WTC11 (cell line): Measurements from ENCODE around the gene AVL9. TPM values are rescaled to one million over a fixed set of nuclear protein-coding genes. Genes with fewer than 3 reads are reported as not detected.
A peak's percentile ranks its signal among the peaks of the same experiment; 100 is the strongest.

Experiments
- AR ChIP-seq: fragments of 250-450 bp; sonication (Bioruptor Pico); IDR thresholded peaks from 2 replicates; pipeline ENCODE4 v1.9.0; 2021; ENCODE audit warnings: mild to moderate bottlenecking
- ATF1 ChIP-seq: sonication (generic); formaldehyde crosslinking; IDR thresholded peaks from 2 replicates; pipeline ENCODE4 v1.8.1; 2023; ENCODE audit warnings: mild to moderate bottlenecking, moderate library complexity, missing genetic modification reagents
- CREM ChIP-seq: sonication (generic); formaldehyde crosslinking; IDR thresholded peaks from 2 replicates; pipeline ENCODE4 v1.8.1; 2022; ENCODE audit warnings: mild to moderate bottlenecking, missing genetic modification reagents, moderate library complexity
- ELF4 ChIP-seq: sonication (generic); formaldehyde crosslinking; IDR thresholded peaks from 2 replicates; pipeline ENCODE4 v1.8.1; 2022; ENCODE audit warnings: low read depth, mild to moderate bottlenecking, moderate library complexity, missing genetic modification reagents
- ESRRA ChIP-seq: sonication (generic); formaldehyde crosslinking; IDR thresholded peaks from 2 replicates; pipeline ENCODE4 v1.8.1; 2022; ENCODE audit warnings: mild to moderate bottlenecking, missing genetic modification reagents, borderline replicate concordance
- ETV6 ChIP-seq: sonication (generic); formaldehyde crosslinking; IDR thresholded peaks from 2 replicates; pipeline ENCODE4 v1.8.1; 2022; ENCODE audit warnings: mild to moderate bottlenecking, missing genetic modification reagents
- MYBL2 ChIP-seq: sonication (generic); formaldehyde crosslinking; IDR thresholded peaks from 2 replicates; pipeline ENCODE4 v1.8.1; 2023; ENCODE audit warnings: mild to moderate bottlenecking, moderate library complexity, missing genetic modification reagents
- OVOL2 ChIP-seq: fragments of 250-450 bp; sonication (Bioruptor Pico); IDR thresholded peaks from 2 replicates; pipeline ENCODE4 v1.9.0; 2021; ENCODE audit warnings: mild to moderate bottlenecking, borderline replicate concordance
- PREB ChIP-seq: sonication (generic); formaldehyde crosslinking; IDR thresholded peaks from 2 replicates; pipeline ENCODE4 v1.8.1; 2022; ENCODE audit warnings: mild to moderate bottlenecking, missing genetic modification reagents, moderate library complexity, borderline replicate concordance
- SMAD3 ChIP-seq: sonication (generic); formaldehyde crosslinking; IDR thresholded peaks from 2 replicates; pipeline ENCODE4 v1.8.0; 2022; ENCODE audit warnings: missing genetic modification reagents, mild to moderate bottlenecking, borderline replicate concordance
- TP53 ChIP-seq: sonication (generic); formaldehyde crosslinking; IDR thresholded peaks from 2 replicates; pipeline ENCODE4 v1.8.1; 2023; ENCODE audit warnings: mild to moderate bottlenecking, missing genetic modification reagents
- USF2 ChIP-seq: sonication (generic); formaldehyde crosslinking; IDR thresholded peaks from 2 replicates; pipeline ENCODE4 v1.8.1; 2023; ENCODE audit warnings: mild to moderate bottlenecking, missing genetic modification reagents, moderate library complexity
- ZBTB21 ChIP-seq: sonication (generic); formaldehyde crosslinking; IDR thresholded peaks from 2 replicates; pipeline ENCODE4 v1.8.1; 2023; ENCODE audit warnings: mild to moderate bottlenecking, missing genetic modification reagents, borderline replicate concordance
- ZNF138 ChIP-seq: sonication (generic); formaldehyde crosslinking; conservative IDR thresholded peaks from 2 replicates; pipeline ENCODE4 v1.8.1; 2022; ENCODE audit warnings: mild to moderate bottlenecking, moderate library complexity, missing genetic modification reagents
- ZNF232 ChIP-seq: sonication (generic); formaldehyde crosslinking; IDR thresholded peaks from 2 replicates; pipeline ENCODE4 v1.8.0; 2022; ENCODE audit warnings: mild to moderate bottlenecking, missing genetic modification reagents
- ZSCAN18 ChIP-seq: fragments of 250-450 bp; sonication (Bioruptor Pico); IDR thresholded peaks from 2 replicates; pipeline ENCODE4 v2.1.2; 2022; ENCODE audit warnings: mild to moderate bottlenecking, moderate library complexity
- total RNA-seq: library from RNA; stranded (reverse); gene quantifications from 3 replicates; pipeline ENCODE4 v1.2.3, GENCODE V29; 2021
- TF ChIP-seq, protein P1 (sequence below): sonication (generic); formaldehyde crosslinking; IDR thresholded peaks from 2 replicates; pipeline ENCODE4 v1.8.0; 2022; ENCODE audit warnings: mild to moderate bottlenecking, missing genetic modification reagents
- TF ChIP-seq, protein P2 (sequence below): sonication (generic); formaldehyde crosslinking; IDR thresholded peaks from 2 replicates; pipeline ENCODE4 v1.8.1; 2022; ENCODE audit warnings: low read depth, mild to moderate bottlenecking, moderate library complexity, missing genetic modification reagents, borderline replicate concordance
- TF ChIP-seq, protein P3 (sequence below): sonication (generic); formaldehyde crosslinking; IDR thresholded peaks from 2 replicates; pipeline ENCODE4 v1.8.0; 2022; ENCODE audit warnings: mild to moderate bottlenecking, missing genetic modification reagents

AVL9 gene
- total RNA-seq, 1 experiment from 2014 or later, result 55.6 TPM

- TF ChIP-seq SMAD3 (CRISPR knock-in tag) (no peak), MYBL2 (CRISPR knock-in tag) (peak; percentile 58; the same call in 1 of the 2 replicates), OVOL2 (CRISPR knock-in tag) (no peak), ZSCAN18 (CRISPR knock-in tag) (no peak), ZNF138 (no peak), ESRRA (peak; percentile 30; the same call in 1 of the 2 replicates), ZNF232 (CRISPR knock-in tag) (peak; percentile 89), CREM (CRISPR knock-in tag) (peak; percentile 68; the same call in 1 of the 2 replicates), USF2 (CRISPR knock-in tag) (peak; percentile 91), ETV6 (CRISPR knock-in tag) (peak; percentile 86), ELF4 (peak; percentile 58; the same call in 1 of the 2 replicates), AR (CRISPR knock-in tag) (no peak), ATF1 (CRISPR knock-in tag) (no peak), ZBTB21 (CRISPR knock-in tag) (0 out of 2 replicates have a peak, but pooled peaks have one; percentile 66), PREB (no peak), TP53 (0 out of 2 replicates have a peak, but pooled peaks have one; percentile 42)
- TF ChIP-seq, protein P1, sequence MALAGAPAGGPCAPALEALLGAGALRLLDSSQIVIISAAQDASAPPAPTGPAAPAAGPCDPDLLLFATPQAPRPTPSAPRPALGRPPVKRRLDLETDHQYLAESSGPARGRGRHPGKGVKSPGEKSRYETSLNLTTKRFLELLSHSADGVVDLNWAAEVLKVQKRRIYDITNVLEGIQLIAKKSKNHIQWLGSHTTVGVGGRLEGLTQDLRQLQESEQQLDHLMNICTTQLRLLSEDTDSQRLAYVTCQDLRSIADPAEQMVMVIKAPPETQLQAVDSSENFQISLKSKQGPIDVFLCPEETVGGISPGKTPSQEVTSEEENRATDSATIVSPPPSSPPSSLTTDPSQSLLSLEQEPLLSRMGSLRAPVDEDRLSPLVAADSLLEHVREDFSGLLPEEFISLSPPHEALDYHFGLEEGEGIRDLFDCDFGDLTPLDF, result no peak
- TF ChIP-seq, protein P2, sequence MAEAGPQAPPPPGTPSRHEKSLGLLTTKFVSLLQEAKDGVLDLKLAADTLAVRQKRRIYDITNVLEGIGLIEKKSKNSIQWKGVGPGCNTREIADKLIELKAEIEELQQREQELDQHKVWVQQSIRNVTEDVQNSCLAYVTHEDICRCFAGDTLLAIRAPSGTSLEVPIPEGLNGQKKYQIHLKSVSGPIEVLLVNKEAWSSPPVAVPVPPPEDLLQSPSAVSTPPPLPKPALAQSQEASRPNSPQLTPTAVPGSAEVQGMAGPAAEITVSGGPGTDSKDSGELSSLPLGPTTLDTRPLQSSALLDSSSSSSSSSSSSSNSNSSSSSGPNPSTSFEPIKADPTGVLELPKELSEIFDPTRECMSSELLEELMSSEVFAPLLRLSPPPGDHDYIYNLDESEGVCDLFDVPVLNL, result no peak
- TF ChIP-seq, protein P3, sequence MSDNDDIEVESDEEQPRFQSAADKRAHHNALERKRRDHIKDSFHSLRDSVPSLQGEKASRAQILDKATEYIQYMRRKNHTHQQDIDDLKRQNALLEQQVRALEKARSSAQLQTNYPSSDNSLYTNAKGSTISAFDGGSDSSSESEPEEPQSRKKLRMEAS (CRISPR knock-in tag), result peak; percentile 72
Observed at GRCh38 chr7:32495298-32496051, at the start of gene AVL9 (continued).
